ENCODE results near the gene DNAH1. TPM values are rescaled to one million over a fixed set of nuclear protein-coding genes. Genes with fewer than 3 reads are reported as not detected.

DNAH1 gene
- total RNA-seq, 4 donors from 2014 or later: 9.5 to 30.3 (median 14.6) TPM

DNA sequence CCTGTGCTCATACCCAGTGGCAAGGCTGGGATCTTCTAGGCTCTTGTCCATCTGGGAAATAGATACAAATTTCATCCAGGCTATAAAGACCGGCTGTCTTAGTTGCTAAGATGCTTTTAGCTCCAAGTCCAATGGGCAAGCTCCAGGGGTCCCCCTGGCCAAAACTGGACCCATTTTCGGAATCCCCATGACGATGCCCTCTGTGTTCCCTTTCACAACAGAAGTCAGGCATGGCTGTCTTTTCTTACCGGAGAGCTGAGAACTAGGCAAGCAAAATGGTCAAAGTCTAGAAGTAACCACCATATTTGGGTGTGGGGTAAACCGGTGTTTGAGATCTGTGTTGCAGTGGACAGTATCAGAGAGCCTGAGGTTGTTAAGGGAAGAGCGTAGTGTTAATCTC is 27.4 kb upstream of the DNAH1 start:
- TF ChIP-seq, protein P1, sequence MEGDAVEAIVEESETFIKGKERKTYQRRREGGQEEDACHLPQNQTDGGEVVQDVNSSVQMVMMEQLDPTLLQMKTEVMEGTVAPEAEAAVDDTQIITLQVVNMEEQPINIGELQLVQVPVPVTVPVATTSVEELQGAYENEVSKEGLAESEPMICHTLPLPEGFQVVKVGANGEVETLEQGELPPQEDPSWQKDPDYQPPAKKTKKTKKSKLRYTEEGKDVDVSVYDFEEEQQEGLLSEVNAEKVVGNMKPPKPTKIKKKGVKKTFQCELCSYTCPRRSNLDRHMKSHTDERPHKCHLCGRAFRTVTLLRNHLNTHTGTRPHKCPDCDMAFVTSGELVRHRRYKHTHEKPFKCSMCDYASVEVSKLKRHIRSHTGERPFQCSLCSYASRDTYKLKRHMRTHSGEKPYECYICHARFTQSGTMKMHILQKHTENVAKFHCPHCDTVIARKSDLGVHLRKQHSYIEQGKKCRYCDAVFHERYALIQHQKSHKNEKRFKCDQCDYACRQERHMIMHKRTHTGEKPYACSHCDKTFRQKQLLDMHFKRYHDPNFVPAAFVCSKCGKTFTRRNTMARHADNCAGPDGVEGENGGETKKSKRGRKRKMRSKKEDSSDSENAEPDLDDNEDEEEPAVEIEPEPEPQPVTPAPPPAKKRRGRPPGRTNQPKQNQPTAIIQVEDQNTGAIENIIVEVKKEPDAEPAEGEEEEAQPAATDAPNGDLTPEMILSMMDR (IDR thresholded peaks at IDR 0.05; ENCODE audit: low read depth): no peak

DNA sequence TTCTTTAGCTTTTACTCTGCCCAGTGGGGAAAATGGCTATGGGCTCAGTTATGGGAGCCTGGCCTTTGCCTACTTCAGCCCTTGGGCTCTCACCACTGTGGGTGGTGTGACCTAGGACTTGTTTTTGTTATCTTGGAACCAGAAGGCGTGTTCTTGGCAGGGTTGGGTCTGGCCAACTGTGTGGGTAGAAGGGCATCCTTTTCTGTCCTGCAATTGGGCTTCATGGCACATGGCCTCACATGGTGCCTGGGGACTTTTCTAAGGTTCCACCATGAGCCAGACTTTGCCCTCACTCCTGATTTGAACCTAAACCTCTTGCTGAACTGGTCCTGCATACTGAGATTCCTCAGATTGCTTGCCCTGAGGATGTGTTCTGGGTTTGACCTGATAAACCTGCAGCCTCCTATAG is 26.8 kb upstream of the DNAH1 start:
- TF ChIP-seq, protein P1 (IDR thresholded peaks at IDR 0.05; ENCODE audit: low read depth): no peak

DNA sequence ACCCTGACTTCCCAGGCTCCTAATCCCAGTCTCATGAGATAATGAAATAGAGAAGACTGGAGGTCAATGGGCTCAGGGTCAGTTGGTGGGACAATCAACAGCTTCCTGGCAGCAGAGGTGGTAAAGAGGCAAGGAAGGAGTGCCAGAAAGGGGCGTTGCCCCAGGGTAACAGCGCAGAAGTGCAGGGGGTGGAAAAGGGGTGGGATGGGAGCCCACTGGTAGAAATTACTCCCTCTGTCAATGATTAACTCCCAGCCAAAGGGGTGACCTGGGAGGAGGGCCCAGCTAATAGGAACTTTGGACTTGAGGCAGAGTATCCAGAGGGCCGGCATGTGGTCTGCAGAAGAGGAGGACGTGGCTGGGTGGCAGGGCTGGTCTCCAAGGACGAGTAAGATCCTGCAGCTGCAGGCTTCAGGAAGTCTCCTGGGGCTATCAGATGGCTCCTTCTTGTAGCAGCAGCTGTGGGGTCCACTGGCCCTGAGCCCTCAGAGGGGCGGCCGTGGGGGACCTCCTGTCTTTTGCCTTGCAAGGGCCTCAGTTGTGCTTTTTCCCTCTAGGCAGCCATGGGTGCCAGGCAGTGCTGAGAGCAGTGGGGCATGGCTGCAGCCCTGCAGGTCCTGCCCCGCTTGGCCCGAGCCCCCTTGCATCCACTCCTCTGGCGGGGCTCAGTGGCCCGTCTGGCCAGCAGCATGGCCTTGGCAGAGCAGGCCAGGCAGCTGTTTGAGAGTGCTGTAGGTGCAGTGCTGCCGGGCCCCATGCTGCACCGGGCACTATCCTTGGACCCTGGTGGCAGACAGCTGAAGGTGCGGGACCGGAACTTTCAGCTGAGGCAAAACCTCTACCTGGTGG is 26.1 kb upstream of the DNAH1 start:
- TF ChIP-seq, protein P1 (IDR thresholded peaks at IDR 0.05; ENCODE audit: low read depth): no peak

DNA sequence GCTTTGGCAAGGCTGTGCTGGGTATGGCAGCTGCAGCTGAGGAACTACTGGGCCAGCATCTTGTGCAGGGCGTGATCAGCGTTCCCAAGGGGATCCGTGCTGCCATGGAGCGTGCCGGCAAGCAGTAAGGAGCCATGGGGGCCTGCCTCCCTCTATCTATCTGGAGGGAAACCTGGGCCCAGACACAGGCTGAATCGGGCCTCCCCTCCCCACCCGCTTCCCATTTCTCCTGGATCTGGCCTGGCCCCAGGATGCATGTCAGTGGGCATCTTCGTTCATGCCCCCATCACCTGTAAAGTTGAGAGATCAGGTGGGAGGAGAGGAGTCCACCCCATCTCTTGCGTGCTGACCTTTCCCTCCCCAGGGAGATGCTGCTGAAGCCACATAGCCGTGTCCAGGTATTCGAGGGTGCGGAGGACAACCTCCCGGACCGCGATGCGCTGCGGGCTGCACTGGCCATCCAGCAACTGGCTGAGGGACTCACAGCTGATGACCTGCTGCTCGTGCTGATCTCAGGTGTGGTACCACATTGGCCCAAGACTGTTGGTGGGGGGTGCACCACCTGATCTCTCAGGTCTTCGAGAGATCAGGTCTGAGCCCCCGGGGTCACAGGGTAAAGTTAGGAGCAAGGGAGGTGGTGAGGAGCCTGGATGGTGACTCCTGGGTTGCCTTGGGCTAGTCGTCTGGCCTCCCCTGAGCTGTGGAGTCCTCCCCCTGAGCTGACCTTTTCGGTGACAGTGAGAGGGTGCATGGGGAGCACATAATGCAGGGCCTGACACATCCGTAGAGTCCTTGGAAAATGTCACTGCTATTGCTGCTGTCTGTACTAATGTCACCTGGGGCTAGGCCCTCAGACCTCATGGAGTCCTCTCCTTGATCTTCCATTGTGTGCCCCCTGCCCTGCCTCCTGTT is 25.3 kb upstream of the DNAH1 start:
- TF ChIP-seq, protein P1 (IDR thresholded peaks at IDR 0.05; ENCODE audit: low read depth): no peak

DNA sequence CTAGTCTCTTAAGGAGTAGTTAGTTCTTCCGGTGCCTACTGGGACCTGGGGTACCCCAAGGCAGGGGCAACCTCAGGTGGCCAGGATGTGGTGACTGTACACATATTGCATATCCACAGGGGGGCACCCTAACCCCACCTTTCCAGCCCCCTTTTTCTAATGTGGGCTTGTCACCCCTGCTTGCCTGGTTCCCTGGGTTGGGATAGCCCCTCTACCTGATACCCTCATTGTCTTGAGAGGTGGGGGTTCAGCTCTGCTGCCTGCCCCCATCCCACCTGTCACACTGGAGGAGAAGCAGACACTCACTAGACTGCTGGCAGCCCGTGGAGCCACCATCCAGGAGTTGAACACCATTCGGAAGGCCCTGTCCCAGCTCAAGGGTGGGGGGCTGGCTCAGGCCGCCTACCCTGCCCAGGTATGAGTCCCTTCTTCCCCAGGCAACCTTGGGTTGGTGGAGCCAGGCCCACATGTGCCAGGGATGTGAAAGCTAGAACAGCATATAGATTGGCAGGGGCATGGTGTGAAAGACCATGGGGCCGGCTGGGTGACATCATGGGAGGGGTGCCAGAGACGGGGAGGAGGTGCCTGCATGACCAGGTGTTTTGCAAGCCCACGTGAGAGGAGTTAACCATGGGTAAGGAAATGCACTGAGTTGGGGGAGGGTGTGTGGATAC is 24.5 kb upstream of the DNAH1 start:
- TF ChIP-seq, protein P1 (IDR thresholded peaks at IDR 0.05; ENCODE audit: low read depth): no peak

DNA sequence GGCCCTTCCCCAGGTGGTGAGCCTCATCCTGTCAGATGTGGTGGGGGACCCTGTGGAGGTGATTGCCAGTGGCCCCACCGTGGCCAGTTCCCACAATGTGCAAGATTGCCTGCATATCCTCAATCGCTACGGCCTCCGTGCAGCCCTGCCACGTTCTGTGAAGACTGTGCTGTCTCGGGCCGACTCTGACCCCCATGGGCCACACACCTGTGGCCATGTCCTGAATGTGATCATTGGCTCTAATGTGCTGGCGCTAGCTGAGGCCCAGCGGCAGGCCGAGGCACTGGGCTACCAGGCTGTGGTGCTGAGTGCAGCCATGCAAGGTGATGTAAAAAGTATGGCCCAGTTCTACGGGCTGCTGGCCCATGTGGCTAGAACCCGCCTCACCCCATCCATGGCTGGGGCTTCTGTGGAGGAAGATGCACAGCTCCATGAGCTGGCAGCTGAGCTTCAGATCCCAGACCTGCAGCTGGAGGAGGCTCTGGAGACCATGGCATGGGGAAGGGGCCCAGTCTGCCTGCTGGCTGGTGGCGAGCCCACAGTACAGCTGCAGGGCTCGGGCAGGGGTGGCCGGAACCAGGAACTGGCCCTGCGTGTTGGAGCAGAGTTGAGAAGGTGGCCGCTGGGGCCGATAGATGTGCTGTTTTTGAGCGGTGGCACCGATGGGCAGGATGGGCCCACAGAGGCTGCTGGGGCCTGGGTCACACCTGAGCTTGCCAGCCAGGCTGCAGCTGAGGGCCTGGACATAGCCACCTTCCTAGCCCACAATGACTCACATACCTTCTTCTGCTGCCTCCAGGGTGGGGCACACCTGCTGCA is 23.7 kb upstream of the DNAH1 start:
- TF ChIP-seq, protein P1 (IDR thresholded peaks at IDR 0.05; ENCODE audit: low read depth): no peak
